ENCODE results near the gene STIMATE. TPM values are rescaled to one million over a fixed set of nuclear protein-coding genes. Genes with fewer than 3 reads are reported as not detected.

STIMATE gene
- total RNA-seq, 1 donor from 2014 or later, result 10.2 TPM

DNA sequence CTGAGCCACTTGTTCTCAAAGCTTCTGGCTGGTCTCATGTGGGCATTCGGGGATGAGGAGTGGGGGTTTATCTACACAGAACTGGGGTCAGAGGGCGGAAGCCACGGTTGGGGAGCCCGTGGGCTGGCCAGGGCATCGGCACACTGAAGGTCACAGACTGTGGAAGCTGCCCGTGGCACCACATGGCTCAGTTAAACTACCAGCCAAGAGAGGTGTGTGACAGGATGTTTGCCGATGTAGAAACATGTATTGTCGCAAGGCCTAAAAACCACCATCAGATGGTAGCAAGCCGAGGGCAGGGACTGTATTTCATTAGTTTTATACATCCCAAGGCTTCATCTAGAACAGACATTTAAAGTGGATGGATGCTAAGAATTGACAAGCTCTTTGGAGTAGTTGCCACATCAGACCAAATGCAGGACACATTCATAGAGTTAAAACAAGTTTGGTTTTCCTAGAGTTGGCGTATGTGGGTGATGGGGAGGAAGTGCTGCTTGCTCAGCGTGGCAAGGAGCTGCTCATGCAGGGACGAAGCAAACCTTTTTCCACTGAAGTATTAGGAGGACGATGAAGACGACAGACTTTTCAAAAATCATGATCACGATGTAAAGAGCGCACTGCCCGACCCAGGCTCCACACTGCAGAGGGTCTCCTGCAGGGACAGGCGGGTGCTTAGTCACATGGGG, 52.9 kb downstream of the STIMATE start:
- Histone ChIP-seq H3K27me3 (no peaks in the 10 kb centered on the region), H3K27ac (no peak overlapping the region), H2AFZ (replicated peaks) (no peak overlapping the region), H3K4me3 (no peak overlapping the region), H3F3A (ENCODE audit: low read depth) (no peaks in the 10 kb centered on the region), H3K9ac (no peak overlapping the region), H3K9me3 (ENCODE audit: low read depth) (no peaks in the 10 kb centered on the region), H3K79me2 (ENCODE audit: low read depth) (no peaks in the 10 kb centered on the region), H3K4me1 (peaks cover 8% of the 10 kb centered on the region), H3K36me3 (no peaks in the 10 kb centered on the region), H4K20me1 (ENCODE audit: low read depth) (no peaks in the 10 kb centered on the region), H3K4me2 (no peak overlapping the region)
- DNase-seq (ENCODE audit: low spot score), result no peak
- Mint-ChIP-seq H3K27me3 (ENCODE audit: insufficient read depth, low read depth) (peaks cover 10% of the 10 kb centered on the region), H3K4me1 (peaks cover 31% of the 10 kb centered on the region), H3K4me3 (no peak overlapping the region), H3K27ac (no peak overlapping the region), H3K9me3 (no peaks in the 10 kb centered on the region), H3K36me3 (peaks cover 9% of the 10 kb centered on the region)
- TF ChIP-seq, protein P1, sequence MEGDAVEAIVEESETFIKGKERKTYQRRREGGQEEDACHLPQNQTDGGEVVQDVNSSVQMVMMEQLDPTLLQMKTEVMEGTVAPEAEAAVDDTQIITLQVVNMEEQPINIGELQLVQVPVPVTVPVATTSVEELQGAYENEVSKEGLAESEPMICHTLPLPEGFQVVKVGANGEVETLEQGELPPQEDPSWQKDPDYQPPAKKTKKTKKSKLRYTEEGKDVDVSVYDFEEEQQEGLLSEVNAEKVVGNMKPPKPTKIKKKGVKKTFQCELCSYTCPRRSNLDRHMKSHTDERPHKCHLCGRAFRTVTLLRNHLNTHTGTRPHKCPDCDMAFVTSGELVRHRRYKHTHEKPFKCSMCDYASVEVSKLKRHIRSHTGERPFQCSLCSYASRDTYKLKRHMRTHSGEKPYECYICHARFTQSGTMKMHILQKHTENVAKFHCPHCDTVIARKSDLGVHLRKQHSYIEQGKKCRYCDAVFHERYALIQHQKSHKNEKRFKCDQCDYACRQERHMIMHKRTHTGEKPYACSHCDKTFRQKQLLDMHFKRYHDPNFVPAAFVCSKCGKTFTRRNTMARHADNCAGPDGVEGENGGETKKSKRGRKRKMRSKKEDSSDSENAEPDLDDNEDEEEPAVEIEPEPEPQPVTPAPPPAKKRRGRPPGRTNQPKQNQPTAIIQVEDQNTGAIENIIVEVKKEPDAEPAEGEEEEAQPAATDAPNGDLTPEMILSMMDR (IDR thresholded peaks at IDR 0.05), result no peak
- no peak for TF ChIP-seq EZH2 (IDR thresholded peaks at IDR 0.05)
- no peak for TF ChIP-seq EZH2phosphoT487 (IDR thresholded peaks at IDR 0.05)

DNA sequence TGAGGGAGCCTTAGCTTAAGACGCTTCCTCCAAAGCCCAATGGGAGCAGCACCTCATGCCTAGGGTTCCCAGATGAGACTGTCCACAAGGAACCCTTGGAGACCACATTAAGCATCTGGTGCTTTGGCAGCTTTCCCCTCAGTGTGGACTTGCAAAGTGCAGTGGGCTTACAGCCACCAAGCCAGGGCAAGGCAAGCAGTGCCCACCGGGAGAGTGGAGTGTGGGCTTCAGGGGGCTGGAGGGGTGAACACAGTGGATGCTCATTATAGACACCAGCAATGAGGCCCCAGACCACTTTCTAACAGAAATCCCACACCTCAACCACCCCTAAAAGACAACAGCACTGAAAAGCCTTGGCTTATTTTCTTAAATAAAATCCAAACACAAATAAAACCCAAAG, 53.5 kb downstream of the STIMATE start:
- Histone ChIP-seq H3K9ac (no peak overlapping the region), H3K36me3 (no peaks in the 10 kb centered on the region), H2AFZ (replicated peaks) (no peak overlapping the region), H3K79me2 (ENCODE audit: low read depth) (no peaks in the 10 kb centered on the region), H3F3A (ENCODE audit: low read depth) (no peaks in the 10 kb centered on the region), H3K27ac (no peak overlapping the region), H3K4me1 (peaks cover 13% of the 10 kb centered on the region), H3K4me2 (no peak overlapping the region), H3K9me3 (ENCODE audit: low read depth) (no peaks in the 10 kb centered on the region), H4K20me1 (ENCODE audit: low read depth) (no peaks in the 10 kb centered on the region), H3K27me3 (no peaks in the 10 kb centered on the region), H3K4me3 (no peak overlapping the region)
- peaks cover 35% of the 10 kb centered on the region for H3K4me1 Mint-ChIP-seq
- peaks cover 10% of the 10 kb centered on the region for H3K27me3 Mint-ChIP-seq (ENCODE audit: insufficient read depth, low read depth)
- no peak for TF ChIP-seq EZH2phosphoT487 (IDR thresholded peaks at IDR 0.05)
- no peak for TF ChIP-seq EZH2 (IDR thresholded peaks at IDR 0.05)
- TF ChIP-seq, protein P1 (IDR thresholded peaks at IDR 0.05), result no peak
- no peaks in the 10 kb centered on the region for H3K9me3 Mint-ChIP-seq
- no peak for DNase-seq (ENCODE audit: low spot score)
- H3K36me3 Mint-ChIP-seq, result peaks cover 9% of the 10 kb centered on the region
- H3K4me3 Mint-ChIP-seq, result no peak overlapping the region
- no peak overlapping the region for H3K27ac Mint-ChIP-seq

DNA sequence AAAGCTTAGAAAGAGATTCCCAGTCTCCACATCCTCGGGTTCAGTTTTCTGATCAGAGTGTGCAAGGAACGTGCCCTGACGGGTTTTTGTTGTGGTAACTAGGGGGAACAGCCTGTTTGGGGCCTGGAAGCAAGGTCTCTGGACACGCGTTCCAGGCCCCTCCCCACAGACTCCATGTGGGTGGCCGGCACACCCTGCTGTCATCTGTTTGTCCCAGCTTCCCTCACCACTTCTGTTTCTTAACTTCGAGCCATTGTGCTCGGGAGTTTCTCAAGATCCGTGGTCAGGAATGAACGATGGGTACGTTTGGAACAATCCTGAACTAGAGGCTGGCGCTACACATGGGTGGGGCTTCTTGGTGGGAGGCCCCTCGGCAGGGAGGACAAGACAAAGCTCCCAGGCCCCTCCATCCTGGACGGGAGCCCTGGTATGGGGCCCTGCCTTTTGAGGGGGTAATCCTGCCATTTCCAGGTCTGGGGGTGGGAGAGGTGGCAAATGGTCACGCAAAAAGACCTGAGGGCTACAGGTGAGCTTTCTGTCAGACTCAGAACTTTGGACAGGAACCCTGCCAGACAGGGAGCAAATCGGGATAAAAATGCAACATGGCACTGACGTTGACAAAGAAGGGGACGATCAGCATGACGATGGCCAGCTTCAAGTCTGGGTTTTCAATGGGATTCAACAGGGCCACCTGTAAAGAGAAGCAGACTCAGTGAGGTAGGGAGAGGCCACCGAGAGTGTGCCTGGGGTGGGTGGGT, 54.1 kb downstream of the STIMATE start:
- Histone ChIP-seq H3K4me2 (no peak overlapping the region), H2AFZ (replicated peaks) (no peak overlapping the region), H3K79me2 (ENCODE audit: low read depth) (no peaks in the 10 kb centered on the region), H3K4me3 (no peak overlapping the region), H3F3A (ENCODE audit: low read depth) (no peaks in the 10 kb centered on the region), H3K4me1 (peaks cover 13% of the 10 kb centered on the region), H3K27ac (no peak overlapping the region), H4K20me1 (ENCODE audit: low read depth) (no peaks in the 10 kb centered on the region), H3K9ac (no peak overlapping the region), H3K36me3 (no peaks in the 10 kb centered on the region), H3K27me3 (no peaks in the 10 kb centered on the region), H3K9me3 (ENCODE audit: low read depth) (no peaks in the 10 kb centered on the region)
- TF ChIP-seq, protein P1 (IDR thresholded peaks at IDR 0.05), result no peak
- TF ChIP-seq EZH2phosphoT487 (IDR thresholded peaks at IDR 0.05) (no peak), EZH2 (IDR thresholded peaks at IDR 0.05) (no peak)
- H3K36me3 Mint-ChIP-seq, result peaks cover 9% of the 10 kb centered on the region
- H3K27me3 Mint-ChIP-seq (ENCODE audit: insufficient read depth, low read depth), result peaks cover 10% of the 10 kb centered on the region
- peak; percentile 10 for DNase-seq (ENCODE audit: low spot score)
- no peak overlapping the region for H3K4me3 Mint-ChIP-seq
- H3K4me1 Mint-ChIP-seq, result peaks cover 35% of the 10 kb centered on the region
- H3K27ac Mint-ChIP-seq, result peak overlapping the region; percentile 57
- no peaks in the 10 kb centered on the region for H3K9me3 Mint-ChIP-seq

Measured in neural progenitor cell (in vitro differentiated cells).